HG03457 (cell line): ENCODE measurements around the gene MPHOSPH6.
"Not testable (repeated sequence)": the region's sequence is repeated elsewhere in the genome, so short reads cannot be mapped to it uniquely, and the experiment has no call there.

Experiments
- ATAC-seq: cut with Tn5 transposase; IDR thresholded peaks from one replicate; pipeline ENCODE4 v1.9.1; 2021; ENCODE audit warnings: moderate number of reproducible peaks; ENCODE audit not compliant: unreplicated experiment

The MPHOSPH6 gene, protein sequence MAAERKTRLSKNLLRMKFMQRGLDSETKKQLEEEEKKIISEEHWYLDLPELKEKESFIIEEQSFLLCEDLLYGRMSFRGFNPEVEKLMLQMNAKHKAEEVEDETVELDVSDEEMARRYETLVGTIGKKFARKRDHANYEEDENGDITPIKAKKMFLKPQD

DNA sequence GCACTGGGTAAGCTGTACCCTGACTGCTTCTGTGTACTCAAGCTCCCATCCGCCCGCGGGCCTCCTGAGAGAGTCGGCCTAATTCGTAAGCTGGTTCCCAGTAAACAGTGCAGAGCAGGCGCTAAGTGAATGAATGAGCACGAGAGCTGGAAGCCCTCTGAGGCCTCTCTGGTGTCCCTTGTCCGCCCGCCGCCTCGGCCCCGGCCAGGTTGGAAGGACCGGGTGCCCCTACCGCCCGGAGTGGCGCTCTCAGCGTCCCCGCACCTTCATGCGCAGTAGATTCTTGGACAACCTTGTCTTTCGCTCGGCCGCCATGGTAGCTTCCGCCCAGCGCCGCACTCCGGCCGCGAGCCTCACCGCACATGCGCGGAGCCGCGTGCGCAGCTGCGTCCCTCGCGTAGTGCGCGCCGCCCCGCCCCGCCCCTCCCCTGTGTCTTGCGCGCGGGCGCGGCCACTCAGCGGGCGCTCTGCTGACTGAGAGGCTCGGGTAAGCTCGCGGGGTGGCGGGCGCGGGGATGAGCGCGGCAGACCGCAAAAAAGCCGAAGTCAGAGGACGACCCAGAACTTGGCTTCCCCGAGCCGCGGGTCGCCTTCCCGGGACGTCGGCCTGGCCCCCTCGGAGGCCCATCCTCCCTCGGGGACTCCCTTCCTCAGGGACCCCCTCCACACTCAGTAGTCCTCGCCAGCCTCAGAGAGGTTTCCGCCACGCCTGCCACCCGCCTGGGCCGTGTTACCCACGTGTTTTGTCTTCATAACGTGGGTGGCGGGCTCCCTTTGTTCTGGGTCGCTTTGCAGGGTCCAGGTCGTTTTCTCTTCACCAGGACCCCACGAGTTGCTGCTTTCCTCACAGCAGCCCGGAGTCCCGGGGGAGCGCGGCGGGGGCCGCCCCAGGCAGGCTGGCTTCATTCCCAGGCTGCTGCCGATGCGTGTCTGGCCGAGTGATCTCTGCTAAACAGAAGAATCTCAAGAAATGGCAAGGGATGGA, at the start of gene MPHOSPH6:
MPHOSPH6 (minus strand) TSS at position 364 of the 985 bp plus-strand sequence; CDS start at position 315, 49 bp downstream.
- ATAC-seq = peak; percentile 85

DNA sequence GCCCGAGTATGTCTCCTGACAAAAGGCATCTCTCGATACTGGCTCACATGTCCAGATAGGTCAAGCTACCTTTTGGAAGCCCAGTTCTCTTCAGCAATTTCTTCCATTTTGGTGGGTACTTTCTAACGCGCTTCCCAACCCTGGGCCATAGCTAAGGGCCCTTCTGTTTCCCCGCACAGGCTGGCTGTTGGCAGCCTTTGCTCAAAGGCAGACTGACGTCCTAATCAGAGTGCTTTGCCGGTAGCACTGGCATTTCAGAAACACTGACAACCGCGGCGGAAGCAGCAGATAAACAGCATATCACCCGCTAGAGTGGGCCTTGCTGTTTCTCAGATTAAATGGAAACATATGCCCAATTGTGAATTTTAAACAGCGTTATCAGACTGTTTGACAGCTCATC, 49.3 kb upstream of the MPHOSPH6 start:
- no peak for ATAC-seq

DNA sequence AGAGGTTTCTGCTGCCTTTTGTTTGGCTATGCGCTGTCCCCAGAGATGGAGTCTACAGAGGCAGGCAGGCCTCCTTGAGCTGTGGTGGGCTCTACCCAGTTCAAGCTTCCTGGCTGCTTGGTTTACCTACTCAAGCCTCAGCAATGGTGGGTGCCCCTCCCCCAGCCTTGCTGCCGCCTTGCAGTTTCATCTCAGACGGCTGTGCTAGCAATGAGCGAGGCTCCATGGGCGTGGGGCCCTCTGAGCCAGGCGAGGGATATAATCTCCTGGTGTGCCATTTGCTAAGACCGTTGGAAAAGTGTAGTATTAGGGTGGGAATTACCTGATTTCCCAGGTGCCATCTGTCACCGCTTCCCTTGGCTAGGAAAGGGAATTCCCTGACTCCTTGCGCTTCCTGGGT, 39.3 kb upstream of the MPHOSPH6 start:
- ATAC-seq = not testable (repeated sequence)

DNA sequence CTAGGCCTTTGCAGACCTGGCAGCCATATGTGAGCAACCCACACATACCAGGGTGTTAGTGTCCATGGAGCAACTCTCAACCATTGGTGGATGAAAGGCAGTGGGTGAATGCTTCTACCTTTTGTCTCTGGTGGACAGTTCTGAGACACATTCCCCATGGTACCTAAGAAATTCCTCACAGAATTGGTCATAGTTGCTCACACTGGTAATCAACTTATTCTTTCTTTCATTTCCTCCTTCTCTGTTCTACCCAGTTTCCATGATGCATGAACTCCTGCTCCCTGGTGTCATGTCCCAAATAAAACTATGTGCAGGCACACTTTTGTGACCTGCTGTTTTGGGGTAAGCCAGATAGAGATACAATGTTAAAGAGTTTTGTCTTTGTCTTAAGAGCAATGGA, 33.2 kb upstream of the MPHOSPH6 start:
- ATAC-seq = no peak

DNA sequence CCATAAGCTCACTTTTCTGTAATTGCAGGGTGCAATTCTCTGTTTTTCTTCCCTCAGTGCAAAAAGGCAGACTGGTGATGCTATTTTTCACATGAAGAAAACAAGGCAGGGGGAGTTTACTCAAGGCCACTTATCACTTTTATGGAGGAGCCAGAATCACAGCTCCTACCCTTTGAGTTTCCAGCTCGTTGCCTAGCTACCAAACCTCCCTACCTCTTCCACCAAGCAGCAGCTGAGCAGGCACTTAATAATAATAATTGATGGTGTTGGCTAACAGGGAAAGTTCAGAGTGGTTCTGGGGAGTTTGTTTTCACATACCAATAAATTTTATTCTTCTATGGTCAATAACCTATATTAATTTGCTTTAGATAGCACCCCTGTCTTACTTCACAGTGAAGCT, 31.9 kb upstream of the MPHOSPH6 start:
- ATAC-seq = no peak

DNA sequence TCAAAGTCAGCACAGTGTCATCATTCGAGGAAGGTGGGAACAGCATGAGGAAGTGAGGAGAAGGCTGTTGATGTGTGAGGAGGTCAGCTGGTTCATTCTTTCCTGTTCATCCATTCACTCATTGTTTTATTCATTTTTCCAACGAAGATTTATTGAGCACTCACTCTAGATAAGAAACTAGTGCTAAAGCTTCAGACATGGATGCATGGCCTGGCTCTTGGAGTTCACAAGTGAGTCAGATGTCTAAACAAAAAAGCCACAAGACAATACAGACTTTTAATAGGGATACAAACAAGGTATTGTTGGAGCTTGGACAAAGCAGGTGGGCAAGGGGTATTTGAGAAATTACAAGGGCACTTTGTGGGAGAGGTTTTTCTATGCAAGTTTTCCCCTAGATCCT, 31.3 kb upstream of the MPHOSPH6 start:
- no peak for ATAC-seq

DNA sequence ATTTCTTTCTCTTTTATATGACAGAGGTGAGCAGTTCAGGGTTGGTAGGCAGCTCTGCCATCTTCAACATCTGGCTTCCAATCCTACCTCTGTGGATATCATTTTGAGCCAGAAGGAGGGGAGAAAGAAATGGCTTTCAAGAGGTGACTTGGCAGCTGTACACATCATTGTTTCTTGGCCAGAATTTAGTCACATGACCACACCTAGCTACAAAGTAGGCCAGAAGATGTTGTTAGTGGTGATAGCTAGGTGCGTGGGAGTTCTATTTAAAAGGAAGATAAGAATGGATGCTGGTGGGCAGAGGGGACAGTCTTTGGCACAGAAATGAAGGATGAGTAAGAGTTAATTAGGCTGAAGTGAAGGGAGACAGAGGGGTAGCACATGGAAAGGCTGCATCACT, 29.2 kb upstream of the MPHOSPH6 start:
- ATAC-seq = no peak

DNA sequence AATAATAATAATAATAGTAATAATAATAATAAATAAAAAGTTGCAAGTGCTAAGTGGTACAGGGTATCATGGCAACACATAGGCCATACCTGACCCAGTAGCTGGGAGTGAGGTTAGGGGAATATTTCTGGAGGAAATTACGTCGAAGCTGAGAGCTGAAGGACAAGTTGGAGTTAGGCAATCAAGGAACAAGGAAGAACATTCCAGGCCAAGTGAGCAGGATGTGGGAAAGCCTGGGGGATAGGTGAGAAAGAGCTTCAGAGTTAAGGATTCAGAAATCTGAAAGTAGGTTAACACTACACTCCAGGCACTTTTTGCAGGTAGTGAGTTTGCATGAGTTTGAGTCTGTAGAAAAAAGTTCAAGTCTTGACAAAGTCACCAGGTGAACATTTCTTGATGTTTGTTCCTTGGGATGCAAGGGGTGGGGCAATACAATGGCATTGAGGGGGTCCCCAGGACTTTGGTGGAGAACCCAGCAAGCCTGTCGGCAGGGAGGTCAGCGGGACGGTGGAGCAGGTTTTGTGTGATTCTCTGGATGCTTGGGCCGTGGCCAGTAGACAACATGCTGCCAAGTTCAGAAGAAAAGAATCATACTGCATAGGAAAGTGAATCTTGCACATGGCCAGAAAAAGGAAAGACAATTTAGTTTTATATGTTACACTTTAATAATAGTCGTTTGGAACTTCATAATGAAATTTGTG, 27.7 kb upstream of the MPHOSPH6 start:
- ATAC-seq = no peak

DNA sequence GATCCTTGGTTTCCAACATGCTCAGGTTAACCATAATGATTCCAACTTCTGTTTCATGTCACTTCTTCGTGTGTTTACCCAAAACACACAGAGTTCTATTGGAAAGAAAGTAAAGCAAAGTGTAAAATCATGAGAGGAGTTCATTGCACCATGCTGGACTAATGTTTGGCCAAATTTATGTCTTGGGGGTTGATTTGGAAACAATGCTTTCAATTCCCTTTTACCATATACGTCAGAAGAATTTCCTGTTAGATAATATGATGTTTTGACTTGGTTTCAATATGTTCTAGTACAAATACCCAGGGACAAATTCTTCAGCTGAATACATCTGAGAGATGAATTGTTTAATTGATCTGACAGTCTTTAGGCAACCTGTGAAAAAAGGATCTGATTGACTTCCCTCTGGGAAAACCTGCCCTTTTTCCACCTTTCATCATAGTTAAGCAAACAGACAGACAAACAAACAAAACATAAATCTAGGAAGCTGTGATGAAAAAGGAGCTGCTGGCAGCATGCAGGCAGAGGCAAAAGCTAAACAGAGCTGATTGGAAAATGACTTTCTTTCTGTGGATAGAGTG, 26.0 kb upstream of the MPHOSPH6 start:
- ATAC-seq = no peak

DNA sequence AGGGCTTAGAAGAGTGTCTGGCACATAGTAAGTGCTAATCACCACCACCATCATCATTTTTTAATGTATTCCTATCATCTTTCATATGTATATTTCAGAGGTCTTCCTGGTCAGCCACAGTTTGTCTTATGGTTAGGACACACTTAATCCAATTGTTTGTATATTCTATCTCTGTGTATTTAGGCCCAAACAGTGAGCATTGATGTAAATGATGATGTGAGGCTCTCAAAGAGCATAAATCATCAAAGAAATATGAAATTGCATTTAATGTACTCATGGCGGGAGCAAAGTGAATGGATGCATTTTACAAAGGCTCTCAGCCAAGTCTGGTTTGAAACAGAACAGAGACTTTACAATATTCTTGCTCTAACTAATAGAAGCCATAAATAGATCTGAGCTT, 24.1 kb upstream of the MPHOSPH6 start:
- ATAC-seq = no peak

DNA sequence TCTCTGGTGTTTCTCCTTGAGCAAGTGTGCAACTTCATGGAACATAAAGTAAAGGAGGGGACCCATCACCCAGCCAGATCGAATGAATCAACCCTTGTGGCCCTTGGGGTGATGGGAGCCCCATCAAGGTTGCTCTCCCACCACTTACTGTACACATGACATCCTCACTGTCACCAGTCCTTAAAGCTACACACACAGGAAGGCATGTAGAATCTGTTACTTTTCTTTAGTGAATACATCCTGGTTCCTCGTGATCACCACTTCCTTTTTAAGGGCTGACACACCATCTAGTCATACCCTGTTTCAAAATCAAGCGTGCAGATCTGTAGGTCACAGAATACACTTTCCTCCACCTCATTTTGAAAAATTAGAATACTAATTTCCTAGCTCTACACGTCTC, 22.6 kb upstream of the MPHOSPH6 start:
- no peak for ATAC-seq

DNA sequence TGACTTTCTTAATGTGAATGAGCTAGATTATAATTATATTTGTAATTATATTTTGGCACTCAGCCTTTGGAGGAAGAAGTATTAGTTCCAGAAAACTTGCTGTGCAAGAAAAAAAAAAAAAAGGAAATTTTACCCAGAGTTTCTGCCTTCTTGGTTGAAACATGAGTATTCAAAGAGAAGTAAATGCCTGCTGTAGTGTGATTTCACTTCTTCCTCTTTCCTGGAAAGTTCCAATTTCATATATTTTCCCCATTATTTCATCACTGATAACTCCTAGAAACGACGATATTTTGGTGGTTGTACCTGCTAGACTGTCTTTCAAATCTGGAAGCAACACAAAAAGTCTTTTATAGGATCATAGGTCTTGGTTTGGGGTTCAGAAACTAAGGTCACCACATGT, 20.4 kb upstream of the MPHOSPH6 start:
- no peak for ATAC-seq

DNA sequence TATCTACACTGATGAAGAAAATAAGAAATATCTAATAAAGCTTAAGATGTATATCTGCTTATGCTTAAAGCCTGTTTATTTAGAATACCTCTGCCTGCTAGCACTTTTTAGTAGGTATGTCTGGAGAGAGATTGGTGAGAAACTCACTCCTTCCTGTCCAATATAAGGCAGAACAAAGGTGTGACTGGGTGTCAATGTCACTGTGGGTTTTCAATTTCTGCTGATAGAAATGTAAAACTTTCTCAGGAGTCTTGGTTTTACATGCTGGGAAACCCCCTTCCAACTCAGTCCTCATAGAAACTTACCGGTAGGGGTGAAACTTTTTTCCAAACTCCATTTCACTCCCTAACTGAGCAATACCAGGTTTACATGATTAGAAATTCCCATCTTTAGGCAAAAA, 17.8 kb upstream of the MPHOSPH6 start:
- ATAC-seq = no peak

DNA sequence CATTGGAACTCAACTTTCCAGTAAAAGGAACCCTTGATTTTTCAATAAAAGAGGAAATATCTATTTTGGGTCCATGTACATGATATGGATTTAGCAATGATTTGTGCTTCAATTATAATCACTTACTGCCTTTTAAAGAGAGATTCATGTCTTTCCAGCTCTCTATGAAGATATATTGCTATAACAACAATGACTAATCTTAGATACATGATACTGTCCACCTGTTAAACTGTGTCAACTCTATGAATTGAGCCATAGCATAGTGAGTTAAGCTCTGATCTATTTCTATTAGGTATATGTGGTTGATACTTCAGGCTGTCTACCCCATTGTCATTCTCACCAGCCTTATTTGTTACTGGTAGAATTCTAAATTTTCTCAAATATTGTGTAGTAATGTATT, 15.0 kb upstream of the MPHOSPH6 start:
- no peak for ATAC-seq

DNA sequence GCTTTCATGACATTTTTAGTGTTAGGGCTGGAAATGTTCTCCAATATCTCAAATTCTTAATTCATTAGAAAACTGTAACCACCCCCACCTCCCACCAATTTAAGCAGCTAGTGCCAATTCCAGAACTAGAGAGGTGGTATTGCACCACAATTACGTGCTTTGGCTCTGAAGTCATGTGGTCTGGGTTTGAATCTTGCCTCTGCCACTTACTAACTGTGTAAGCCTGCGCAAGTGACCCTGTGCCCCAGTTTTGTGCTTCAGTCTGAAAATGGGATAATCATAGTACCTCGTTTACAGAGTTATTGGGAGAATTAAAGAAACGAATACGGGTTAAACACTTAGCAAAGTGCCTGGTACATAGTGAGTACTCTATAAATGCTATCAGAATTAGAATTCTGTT, 14.2 kb upstream of the MPHOSPH6 start:
- ATAC-seq = no peak

DNA sequence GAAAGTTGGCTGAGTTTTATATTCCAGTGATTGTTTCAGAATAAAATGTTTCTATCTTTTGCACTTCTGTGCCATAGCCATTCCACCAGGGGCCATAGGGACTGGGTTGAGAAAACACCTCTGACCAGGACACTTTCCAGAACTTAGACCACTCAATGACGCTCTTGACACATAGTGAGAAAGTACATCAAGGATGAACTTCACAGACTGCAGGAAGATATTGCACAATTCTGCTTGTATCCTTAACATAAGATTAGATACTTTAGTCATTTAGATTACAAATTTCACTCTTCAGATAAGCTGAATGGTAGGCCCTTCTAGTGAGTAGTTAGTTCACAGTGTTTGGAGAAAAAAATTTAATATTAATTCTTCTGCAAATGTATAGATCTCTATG, 13.0 kb upstream of the MPHOSPH6 start:
- no peak for ATAC-seq

DNA sequence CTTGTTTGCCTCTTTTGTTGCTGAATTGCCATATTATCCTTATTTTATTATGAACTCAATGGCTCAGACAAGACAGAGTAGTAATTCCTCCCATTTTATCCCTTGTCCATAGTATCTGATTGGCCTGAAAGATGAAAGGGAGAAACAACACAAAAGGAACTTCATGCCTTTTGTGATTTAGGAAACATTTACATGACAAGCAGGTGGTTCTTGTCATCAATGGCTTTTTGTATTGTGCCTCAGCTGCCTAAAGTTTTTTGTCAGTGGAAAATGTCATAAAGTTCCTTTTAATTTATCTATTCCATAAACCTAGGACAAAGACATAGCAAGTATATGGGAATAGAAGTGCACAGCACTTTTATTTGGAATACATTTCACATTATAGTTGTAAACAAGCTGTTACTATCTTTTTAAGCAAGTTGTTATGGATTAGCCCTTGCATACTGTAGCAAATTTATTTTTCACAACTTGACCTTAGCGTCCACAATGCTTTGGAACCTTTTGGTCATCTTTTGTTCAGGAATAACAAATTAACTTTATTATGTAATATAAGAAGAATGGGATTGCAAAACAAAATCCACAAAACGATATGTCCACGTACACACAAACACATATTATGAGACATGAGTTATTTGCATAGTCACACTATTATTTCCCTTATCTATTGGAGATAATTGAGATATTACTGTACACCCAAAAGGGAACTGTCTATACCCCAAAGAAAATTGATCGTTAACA, 12.4 kb upstream of the MPHOSPH6 start:
- ATAC-seq = no peak

DNA sequence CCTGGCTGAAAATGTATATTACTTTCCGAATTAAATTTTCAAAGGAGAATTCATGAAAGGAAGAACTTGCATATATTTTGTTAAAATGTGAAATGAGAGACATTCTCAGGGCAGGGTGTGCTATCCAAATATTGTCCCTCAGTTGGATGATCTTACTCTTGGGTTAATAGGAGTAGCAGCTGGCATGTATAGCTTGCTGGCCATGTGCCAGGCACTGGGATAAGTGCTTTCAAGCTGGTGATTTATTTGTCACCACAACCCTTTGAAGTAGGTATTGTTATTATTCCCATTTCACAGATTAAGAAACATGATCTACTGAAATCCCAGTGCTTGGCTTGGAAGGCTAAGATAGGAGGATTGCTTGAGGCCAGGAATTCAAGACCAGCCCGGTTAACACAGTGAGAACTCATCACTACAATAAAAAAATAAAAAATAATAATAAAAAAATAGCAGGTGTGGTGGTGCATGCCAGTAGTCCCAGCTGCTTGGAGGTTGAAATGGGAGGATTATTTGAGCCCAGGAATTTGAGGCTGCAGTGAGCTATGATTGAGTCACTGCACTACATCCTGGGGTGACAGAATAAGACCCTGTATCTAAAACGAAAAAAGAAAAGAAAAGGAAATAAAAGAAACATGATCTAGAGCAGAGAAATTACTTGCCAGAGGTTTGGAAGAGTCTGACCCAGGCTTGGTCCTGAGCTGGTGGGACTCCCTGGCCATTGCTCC, 11.6 kb upstream of the MPHOSPH6 start:
- ATAC-seq = no peak

DNA sequence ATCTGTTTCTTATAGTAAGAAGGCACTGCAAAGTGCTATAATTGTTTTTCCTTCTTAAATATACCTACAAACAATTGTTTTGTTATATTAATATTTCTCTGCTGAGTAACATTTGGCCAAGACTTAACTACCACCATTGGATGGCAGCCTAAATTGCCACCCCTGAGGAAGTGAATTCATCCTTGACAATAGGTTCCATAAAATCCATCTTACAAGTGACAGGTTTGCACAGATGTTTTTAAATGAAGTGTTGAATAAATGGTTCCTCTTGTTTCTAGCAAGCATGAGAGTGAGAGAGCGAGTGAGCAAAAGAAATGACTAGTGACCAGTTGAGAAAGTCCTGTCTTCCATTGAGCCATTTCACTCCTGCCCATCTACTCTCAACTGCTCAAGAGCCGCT, 8.3 kb upstream of the MPHOSPH6 start:
- no peak for ATAC-seq

DNA sequence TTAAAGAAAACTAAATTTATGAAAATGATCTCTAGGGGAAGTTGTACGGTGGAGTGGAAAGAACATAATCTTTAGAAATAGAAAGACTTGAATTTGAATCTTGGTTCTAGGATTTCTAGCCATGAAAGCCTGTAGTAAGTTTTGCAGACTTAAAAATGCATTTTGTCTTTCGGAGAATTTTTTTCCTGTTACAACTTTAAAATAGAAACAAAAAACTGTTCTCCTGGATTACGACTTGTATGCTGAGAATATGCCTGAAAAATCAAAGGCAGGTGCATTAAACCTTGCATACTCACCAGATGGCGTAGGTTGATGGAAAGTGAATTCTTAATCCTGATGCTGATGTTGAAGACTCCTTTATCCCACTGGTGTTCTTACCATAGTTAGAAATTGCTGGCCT, 7.5 kb upstream of the MPHOSPH6 start:
- no peak for ATAC-seq
